Activated CD8-positive, alpha-beta T cell treated with anti-CD3 and anti-CD28 coated beads, Interleukin-2, amount 10 ng/mL, durations not matched to agents 7 days and 5 days (primary cell): ENCODE data around the gene TEX2. TPM values are rescaled to one million over a fixed set of nuclear protein-coding genes. Genes with fewer than 3 reads are reported as not detected.
"Not testable (repeated sequence)": the region's sequence is repeated elsewhere in the genome, so short reads cannot be mapped to it uniquely, and the experiment has no call there.

Experiments
- ATAC-seq: fragments of 150-1000 bp; cut with Tn5 transposase; one replicate; pipeline ENCODE4 v1.10.0; 2021; ENCODE audit warnings: moderate library complexity
- CTCF ChIA-PET: fragments of 350-600 bp; sonication (Branson Sonifier 250); formaldehyde crosslinking; loops from one replicate; lab custom pipeline; 2021; ENCODE audit warnings: antibody characterized with exemption; lab: Charles Lee
- POLR2A ChIA-PET: fragments of 350-600 bp; sonication (Branson Sonifier 250); formaldehyde crosslinking; loops from one replicate; lab custom pipeline; 2021; ENCODE audit warnings: antibody characterized with exemption; lab: Charles Lee
- DNase-seq: peaks from one replicate; pipeline ENCODE4 v3.0.0-alpha.2; 2020
- H3K27ac Mint-ChIP-seq: one replicate; pipeline ENCODE4 v1.8.0; 2021; ENCODE audit warnings: mild to moderate bottlenecking, mixed read lengths
- H3K27me3 Mint-ChIP-seq: one replicate; pipeline ENCODE4 v1.8.0; 2021; ENCODE audit warnings: low read depth, mixed read lengths
- H3K36me3 Mint-ChIP-seq: one replicate; pipeline ENCODE4 v1.8.0; 2021; ENCODE audit warnings: low read depth, mixed read lengths
- H3K4me1 Mint-ChIP-seq: one replicate; pipeline ENCODE4 v1.8.0; 2021; ENCODE audit warnings: low read depth, mixed read lengths
- H3K4me3 Mint-ChIP-seq: one replicate; pipeline ENCODE4 v1.8.0; 2021; ENCODE audit warnings: mild to moderate bottlenecking, mixed read lengths
- H3K9me3 Mint-ChIP-seq: one replicate; pipeline ENCODE4 v1.8.0; 2022; ENCODE audit warnings: mixed read lengths; ENCODE audit not compliant: insufficient read depth
- total RNA-seq, 2 experiments: library from RNA; stranded (reverse); gene quantifications; one replicate each; pipeline ENCODE4 v1.2.3, GENCODE V29; 2021

The TEX2 gene
- total RNA-seq, 2 experiments from 2014 or later: 16.1 to 16.2 TPM

- Mint-ChIP-seq H3K4me3 (no peak overlapping the region), H3K27me3 (no peaks in the 10 kb centered on the region), H3K36me3 (no peaks in the 10 kb centered on the region), H3K4me1 (no peaks in the 10 kb centered on the region), H3K27ac (no peak overlapping the region), H3K9me3 (no peaks in the 10 kb centered on the region)
- ATAC-seq (no peak), DNase-seq (no peak)
- POLR2A ChIA-PET: no interaction called here
- CTCF ChIA-PET: interaction anchor here (0.8 kb wide), 1 partner anchor 116 kb away, joined by 3 read pairs; no protein-coding TSS in a partner anchor
These were observed 12.7 kb downstream of the TEX2 start for GRCh38 chr17:64250233-64250835.

GRCh38 chr17:64247836-64248235, 15.2 kb downstream of the TEX2 start:
- ATAC-seq (no peak), DNase-seq (no peak)
- Mint-ChIP-seq H3K36me3 (no peaks in the 10 kb centered on the region), H3K9me3 (no peaks in the 10 kb centered on the region), H3K27ac (no peak overlapping the region), H3K27me3 (no peaks in the 10 kb centered on the region), H3K4me3 (no peak overlapping the region), H3K4me1 (no peaks in the 10 kb centered on the region)
- CTCF ChIA-PET: no interaction called here
- POLR2A ChIA-PET: no interaction called here

- H3K9me3 Mint-ChIP-seq: no peaks in the 10 kb centered on the region
- no peak for ATAC-seq
- POLR2A ChIA-PET: no interaction called here
These were observed 17.6 kb downstream of the TEX2 start for GRCh38 chr17:64245218-64246145.

GRCh38 chr17:64244165-64244564, 18.9 kb downstream of the TEX2 start:
- H3K27ac Mint-ChIP-seq: no peak overlapping the region
- no peaks in the 10 kb centered on the region for H3K36me3 Mint-ChIP-seq
- POLR2A ChIA-PET: no interaction called here

More at GRCh38 chr17:64245218-64246145, 17.6 kb downstream of the TEX2 start:
- Mint-ChIP-seq H3K36me3 (no peaks in the 10 kb centered on the region), H3K4me3 (no peak overlapping the region), H3K4me1 (peaks cover 4% of the 10 kb centered on the region), H3K27me3 (no peaks in the 10 kb centered on the region), H3K27ac (no peak overlapping the region)
- no peak for DNase-seq
- CTCF ChIA-PET: no interaction called here

DNA sequence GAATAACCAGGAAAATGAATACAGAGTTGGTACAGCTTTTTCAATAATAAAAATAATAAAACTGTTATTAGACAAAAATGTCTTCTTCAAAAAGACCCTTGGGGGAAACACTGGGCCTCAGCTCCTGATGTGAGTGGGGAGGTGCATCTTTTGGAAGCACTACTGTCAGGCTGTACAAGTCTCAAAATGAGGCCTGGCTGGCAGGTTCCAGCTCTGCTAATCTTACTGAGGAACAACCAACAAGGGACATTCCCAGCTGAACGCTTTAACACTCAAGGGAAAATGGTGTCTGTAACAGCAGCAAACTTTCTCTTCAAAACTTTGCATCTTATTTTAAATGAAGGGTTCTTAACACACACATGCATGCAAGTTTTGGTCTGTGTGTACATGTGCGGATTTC, 19.7 kb downstream of the TEX2 start:
- no peaks in the 10 kb centered on the region for H3K36me3 Mint-ChIP-seq
- ATAC-seq: no peak
- H3K4me3 Mint-ChIP-seq: no peak overlapping the region
- CTCF ChIA-PET: no interaction called here
- no peaks in the 10 kb centered on the region for H3K9me3 Mint-ChIP-seq
- DNase-seq: no peak
- H3K27ac Mint-ChIP-seq: no peak overlapping the region
- no peaks in the 10 kb centered on the region for H3K27me3 Mint-ChIP-seq
- peaks cover 13% of the 10 kb centered on the region for H3K4me1 Mint-ChIP-seq
- POLR2A ChIA-PET: no interaction called here

More at GRCh38 chr17:64244165-64244564, 18.9 kb downstream of the TEX2 start:
- CTCF ChIA-PET: interaction anchor here (0.9 kb wide), 1 partner anchor 77 kb away, joined by 3 read pairs; no protein-coding TSS in a partner anchor
- Mint-ChIP-seq H3K9me3 (no peaks in the 10 kb centered on the region), H3K4me1 (peaks cover 4% of the 10 kb centered on the region), H3K27me3 (no peaks in the 10 kb centered on the region), H3K4me3 (no peak overlapping the region)
- DNase-seq (no peak), ATAC-seq (no peak)

DNA sequence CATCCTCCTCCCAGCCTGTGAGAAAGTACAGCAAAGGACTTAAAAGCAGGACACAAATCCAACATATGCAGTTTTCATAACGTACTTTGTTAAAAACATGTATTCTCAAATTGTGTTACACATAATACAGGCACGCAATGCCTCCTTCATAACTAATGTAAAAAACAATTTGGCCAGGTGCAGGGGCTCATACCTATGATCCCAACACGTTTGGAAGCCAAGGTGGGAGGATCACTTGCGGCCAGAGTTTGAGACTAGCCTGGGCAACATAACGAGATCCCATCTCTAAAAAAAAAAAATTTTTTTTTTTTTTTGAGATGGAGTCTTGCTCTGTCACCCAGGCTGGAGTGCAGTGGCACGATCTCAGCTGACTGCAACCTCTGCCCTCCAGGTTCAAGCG, 20.4 kb downstream of the TEX2 start:
- H3K27me3 Mint-ChIP-seq: no peaks in the 10 kb centered on the region
- ChIA-PET CTCF (no interaction called here), POLR2A (no interaction called here)
- no peak overlapping the region for H3K27ac Mint-ChIP-seq
- H3K4me3 Mint-ChIP-seq: no peak overlapping the region
- peaks cover 13% of the 10 kb centered on the region for H3K4me1 Mint-ChIP-seq
- DNase-seq (no peak), ATAC-seq (no peak)
- H3K9me3 Mint-ChIP-seq: no peaks in the 10 kb centered on the region
- no peaks in the 10 kb centered on the region for H3K36me3 Mint-ChIP-seq

GRCh38 chr17:64240741-64241347, 22.2 kb downstream of the TEX2 start:
- Mint-ChIP-seq H3K27ac (no peak overlapping the region), H3K4me1 (peaks cover 13% of the 10 kb centered on the region), H3K27me3 (no peaks in the 10 kb centered on the region), H3K36me3 (no peaks in the 10 kb centered on the region), H3K9me3 (no peaks in the 10 kb centered on the region), H3K4me3 (no peak overlapping the region)
- CTCF ChIA-PET: interaction anchor here (1.2 kb wide), 1 partner anchor 41 kb away, joined by 4 read pairs; no protein-coding TSS in a partner anchor
- POLR2A ChIA-PET: no interaction called here
- no peak for ATAC-seq
- no peak for DNase-seq

- CTCF ChIA-PET: interaction anchor here (2.3 kb wide), 1 partner anchor 50 kb away, joined by 9 read pairs; no protein-coding TSS in a partner anchor
- Mint-ChIP-seq H3K9me3 (no peaks in the 10 kb centered on the region), H3K4me1 (peaks cover 13% of the 10 kb centered on the region), H3K27me3 (no peaks in the 10 kb centered on the region), H3K36me3 (no peaks in the 10 kb centered on the region), H3K27ac (no peak overlapping the region), H3K4me3 (no peak overlapping the region)
- POLR2A ChIA-PET: interaction anchor here (0.7 kb wide), 1 partner anchor 63 kb away, joined by 4 read pairs; no protein-coding TSS in a partner anchor
- ATAC-seq (no peak), DNase-seq (no peak)
These were observed 22.8 kb downstream of the TEX2 start for GRCh38 chr17:64240261-64240740.

DNA sequence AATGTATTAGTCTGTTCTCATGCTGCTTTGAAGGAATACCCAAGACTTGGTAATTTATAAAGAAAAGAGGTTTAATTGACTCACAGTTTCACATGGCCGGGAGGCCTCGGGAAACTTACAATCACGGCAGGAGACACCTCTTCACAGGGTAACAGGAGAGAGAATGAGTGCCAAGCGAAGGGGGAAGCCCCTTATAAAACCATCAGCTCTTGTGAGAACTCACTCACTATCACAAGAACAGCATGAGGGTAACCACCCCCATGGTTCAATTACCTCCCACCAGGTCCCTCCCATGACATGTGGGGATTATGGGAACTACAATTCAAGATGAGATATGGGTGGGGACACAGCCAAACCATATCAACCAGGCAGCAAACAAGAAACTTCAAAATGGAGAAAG, 24.6 kb downstream of the TEX2 start:
- H3K9me3 Mint-ChIP-seq, ATAC-seq, H3K4me3 Mint-ChIP-seq, DNase-seq, H3K36me3 Mint-ChIP-seq, H3K27me3 Mint-ChIP-seq, POLR2A ChIA-PET: not testable (repeated sequence)
- CTCF ChIA-PET: interaction anchor here (1.3 to 2.3 kb wide), 4 partner anchors 8 to 105 kb away, joined by 4 to 9 read pairs (median 5); no protein-coding TSS in a partner anchor
- Mint-ChIP-seq H3K27ac (peak overlapping the region; percentile 14), H3K4me1 (peaks cover 13% of the 10 kb centered on the region)

DNA sequence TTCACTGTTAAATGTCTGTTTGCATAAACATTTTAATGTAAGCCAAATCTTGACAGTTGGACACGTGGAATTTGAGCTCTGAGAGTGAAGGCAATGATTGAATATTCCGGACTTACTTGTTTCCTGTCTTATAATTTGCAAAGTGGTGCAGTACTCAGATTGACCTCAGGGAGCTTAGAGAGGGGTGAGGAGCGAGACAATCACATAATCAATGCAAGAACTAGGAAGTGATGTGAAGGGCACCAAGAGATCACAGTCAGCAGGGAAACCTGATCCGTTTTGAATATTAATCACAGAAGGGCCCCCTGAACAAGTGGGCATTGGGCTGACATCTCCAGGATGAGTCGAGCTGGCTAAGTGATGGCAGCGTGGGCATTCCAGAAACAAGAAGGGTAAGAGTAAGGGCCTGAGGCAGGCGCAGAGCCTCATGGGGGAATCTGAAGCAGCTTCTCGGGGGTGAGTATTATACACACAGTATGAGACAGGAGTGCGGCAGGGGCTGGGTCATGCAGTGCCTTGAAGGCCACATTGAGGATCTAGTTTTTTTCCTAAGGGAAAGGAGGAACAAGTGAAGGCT, 26.1 kb downstream of the TEX2 start:
- POLR2A ChIA-PET: interaction anchor here (1.2 kb wide), 1 partner anchor 81 kb away, joined by 3 read pairs; no protein-coding TSS in a partner anchor
- H3K27ac Mint-ChIP-seq: no peak overlapping the region
- no peak for DNase-seq
- no peaks in the 10 kb centered on the region for H3K9me3 Mint-ChIP-seq
- H3K27me3 Mint-ChIP-seq: no peaks in the 10 kb centered on the region
- peaks cover 10% of the 10 kb centered on the region for H3K4me1 Mint-ChIP-seq
- no peak overlapping the region for H3K4me3 Mint-ChIP-seq
- no peak for ATAC-seq
- peaks cover 3% of the 10 kb centered on the region for H3K36me3 Mint-ChIP-seq
- CTCF ChIA-PET: interaction anchor here (0.8 to 2.0 kb wide), 9 partner anchors 11 to 183 kb away, joined by 3 to 5 read pairs (median 4); no protein-coding TSS in a partner anchor

DNA sequence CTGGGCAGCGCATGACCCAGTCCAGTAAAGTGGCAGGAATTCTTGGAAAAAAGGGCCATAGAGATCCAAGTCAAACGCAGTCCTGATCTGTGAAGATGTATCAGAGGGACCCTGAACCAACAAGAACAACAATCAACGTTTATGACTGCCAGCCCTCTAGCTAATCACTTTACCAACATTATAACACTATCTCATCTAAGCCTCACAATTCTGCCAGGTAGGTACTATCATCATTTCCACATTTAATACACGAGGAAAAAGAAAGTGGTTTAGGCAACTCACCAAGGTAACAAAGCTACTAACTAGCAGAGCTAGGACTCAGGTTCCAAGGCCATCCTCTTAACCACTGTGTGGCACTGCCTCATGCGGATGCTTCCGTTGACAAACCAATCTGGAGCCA, 28.1 kb downstream of the TEX2 start:
- no peak for DNase-seq
- POLR2A ChIA-PET: no interaction called here

More for the DNA sequence above, 28.1 kb downstream of the TEX2 start:
- no peak overlapping the region for H3K4me3 Mint-ChIP-seq
- no peak overlapping the region for H3K27ac Mint-ChIP-seq
- no peaks in the 10 kb centered on the region for H3K9me3 Mint-ChIP-seq
- H3K4me1 Mint-ChIP-seq: peaks cover 10% of the 10 kb centered on the region
- peaks cover 3% of the 10 kb centered on the region for H3K36me3 Mint-ChIP-seq
- no peaks in the 10 kb centered on the region for H3K27me3 Mint-ChIP-seq
- CTCF ChIA-PET: interaction anchor here (0.9 to 1.9 kb wide), 3 partner anchors 29 to 48 kb away, joined by 3 to 5 read pairs (median 5); no protein-coding TSS in a partner anchor
- ATAC-seq: no peak
